Measurements from ENCODE around the gene CITED1.
A peak's percentile ranks its signal among the peaks of the same experiment; 100 is the strongest.

CITED1 gene

GRCh38 chrX:72308566-72309296 lies 3.0 kb upstream of the CITED1 start:
- DNase-seq: peak; percentile 73

- DNase-seq: no peak
Measured at GRCh38 chrX:72308209-72308565, 2.5 kb upstream of the CITED1 start.

GRCh38 chrX:72307646-72308051 lies 1.9 kb upstream of the CITED1 start:
- no peak for DNase-seq

- peak; percentile 64 for DNase-seq
Measured at GRCh38 chrX:72306851-72307645, 1.3 kb upstream of the CITED1 start.

GRCh38 chrX:72306085-72306801 lies 529 bp upstream of the CITED1 start:
- DNase-seq: no peak

GRCh38 chrX:72304877-72305276 lies 837 bp downstream of the CITED1 start:
- DNase-seq: no peak

- DNase-seq: no peak
Measured at GRCh38 chrX:72301781-72302180, 3.9 kb downstream of the CITED1 start.

- no peak for DNase-seq
Measured at GRCh38 chrX:72299891-72300630, 5.7 kb downstream of the CITED1 start.

- no peak for DNase-seq
Measured at GRCh38 chrX:72297953-72298730, 7.6 kb downstream of the CITED1 start.

GRCh38 chrX:72296991-72297390 lies 8.7 kb downstream of the CITED1 start:
- no peak for DNase-seq

- no peak for DNase-seq
Measured at GRCh38 chrX:72295745-72296144, 10.0 kb downstream of the CITED1 start.

- DNase-seq: no peak
Measured at GRCh38 chrX:72294497-72294896, 11.2 kb downstream of the CITED1 start.

GRCh38 chrX:72282302-72282701 lies 23.4 kb downstream of the CITED1 start:
- DNase-seq: no peak

- DNase-seq: no peak
Measured at GRCh38 chrX:72280321-72280845, 25.3 kb downstream of the CITED1 start.

- no peak for DNase-seq
Measured at GRCh38 chrX:72276478-72276953, 29.2 kb downstream of the CITED1 start.

GRCh38 chrX:72274526-72274925 lies 31.2 kb downstream of the CITED1 start:
- no peak for DNase-seq

GRCh38 chrX:72273718-72274117 lies 32.0 kb downstream of the CITED1 start:
- DNase-seq: no peak

- no peak for DNase-seq
Measured at GRCh38 chrX:72272868-72273267, 32.8 kb downstream of the CITED1 start.

GRCh38 chrX:72271812-72272211 lies 33.9 kb downstream of the CITED1 start:
- DNase-seq: peak; percentile 18

- DNase-seq: no peak
Measured at GRCh38 chrX:72271091-72271788, 34.5 kb downstream of the CITED1 start.

- DNase-seq: no peak
Measured at GRCh38 chrX:72270316-72270866, 35.3 kb downstream of the CITED1 start.

Data from NCI-H1105 treated with DMSO at 0.1 percent for 48 hours (cell line).